Putamen (tissue), 1 donor: ENCODE results near the gene SERHL2.
"Not testable (repeated sequence)": the region's sequence is repeated elsewhere in the genome, so short reads cannot be mapped to it uniquely, and the experiment has no call there.

ENCODE experiments used
- DNase-seq: peaks from one replicate; pipeline ENCODE4 v3.0.0-alpha.2; 2016; ENCODE audit warnings: low spot score

SERHL2 gene

GRCh38 chr22:42553475-42554361, at the start of gene SERHL2:
TSS of gene SERHL2 (plus strand) at chr22:42553956. CDS start at chr22:42554021, 65 bp downstream.
- peak; percentile 70 for DNase-seq

- DNase-seq, result not testable (repeated sequence)
Observed at GRCh38 chr22:42508327-42508974, 45.3 kb upstream of the SERHL2 start.

GRCh38 chr22:42508975-42509364, 44.8 kb upstream of the SERHL2 start:
- DNase-seq, result not testable (repeated sequence)

GRCh38 chr22:42509548-42509947, 44.2 kb upstream of the SERHL2 start:
- DNase-seq, result no peak

GRCh38 chr22:42511401-42511891, 42.3 kb upstream of the SERHL2 start:
- DNase-seq, result no peak

GRCh38 chr22:42512273-42512990, 41.3 kb upstream of the SERHL2 start:
- not testable (repeated sequence) for DNase-seq

GRCh38 chr22:42514331-42514730, 39.4 kb upstream of the SERHL2 start:
- not testable (repeated sequence) for DNase-seq

GRCh38 chr22:42515304-42515703, 38.5 kb upstream of the SERHL2 start:
- not testable (repeated sequence) for DNase-seq

GRCh38 chr22:42515896-42516295, 37.9 kb upstream of the SERHL2 start:
- DNase-seq, result no peak

- not testable (repeated sequence) for DNase-seq
Observed at GRCh38 chr22:42517103-42517502, 36.7 kb upstream of the SERHL2 start.

GRCh38 chr22:42518638-42519524, 34.9 kb upstream of the SERHL2 start:
- DNase-seq, result not testable (repeated sequence)

- peak; percentile 82 for DNase-seq
Observed at GRCh38 chr22:42519525-42520401, 34.0 kb upstream of the SERHL2 start, which contains the start of gene RRP7A. TSS of gene RRP7A (minus strand) at chr22:42519796. CDS start at chr22:42519786, 10 bp downstream.

- no peak for DNase-seq
Observed at GRCh38 chr22:42521228-42521546, 32.6 kb upstream of the SERHL2 start.

GRCh38 chr22:42522546-42522945, 31.2 kb upstream of the SERHL2 start:
- no peak for DNase-seq

- DNase-seq, result no peak
Observed at GRCh38 chr22:42528591-42529307, 25.0 kb upstream of the SERHL2 start.

- DNase-seq, result not testable (repeated sequence)
Observed at GRCh38 chr22:42529435-42529834, 24.3 kb upstream of the SERHL2 start.

- not testable (repeated sequence) for DNase-seq
Observed at GRCh38 chr22:42531401-42532084, 22.2 kb upstream of the SERHL2 start.

GRCh38 chr22:42533638-42533977, 20.1 kb upstream of the SERHL2 start:
- DNase-seq, result no peak

GRCh38 chr22:42535082-42535731, 18.5 kb upstream of the SERHL2 start:
- DNase-seq, result not testable (repeated sequence)
